SK-N-SH (cell line): Measurements from ENCODE around the gene PROP1. TPM values are rescaled to one million over a fixed set of nuclear protein-coding genes. Genes with fewer than 3 reads are reported as not detected.
A peak's percentile ranks its signal among the peaks of the same experiment; 100 is the strongest.
"Not testable (repeated sequence)": the region's sequence is repeated elsewhere in the genome, so short reads cannot be mapped to it uniquely, and the experiment has no call there.

Experiments
- CTCF ChIA-PET: fragments of 300-600, 350-600 bp; formaldehyde crosslinking; extraction: SDS; loops from one replicate; lab custom pipeline; 2021; lab: Yijun Ruan, JAX
- POLR2A ChIA-PET: fragments of 350-600 bp; sonication (Branson Sonifier 250); formaldehyde crosslinking; extraction: SDS; loops from one replicate; lab custom pipeline; 2020; ENCODE audit warnings: antibody characterized with exemption, inconsistent platforms; lab: Yijun Ruan, JAX
- DNase-seq: peaks from one replicate; pipeline ENCODE4 v3.0.0; 2012
- H2AFZ ChIP-seq: fragments of 200-600 bp; sonication (generic); 2 replicates; pipeline ENCODE4 v1.8.1; 2016; ENCODE audit warnings: antibody characterized with exemption, mild to moderate bottlenecking, low read depth
- H3F3A ChIP-seq: fragments of 200-600 bp; sonication (generic); replicated peaks from 2 replicates; pipeline ENCODE3; 2016; ENCODE audit warnings: antibody characterized with exemption, mild to moderate bottlenecking; ENCODE audit not compliant: insufficient read depth
- H3K27ac ChIP-seq, 2 experiments: fragments of 200-500 bp in 1 of 2; fragments of 200-600 bp in 1 of 2; sonication (Bioruptor generic) in 1 of 2; sonication (generic), shearing (Covaris generic) in 1 of 2; 2 replicates each; pipeline versions ENCODE4 v1.5.1 to v1.6.1; 2014 to 2016; ENCODE audit warnings: low read depth in 2 of 2, inconsistent platforms in 1 of 2, low read length in 1 of 2, mild to moderate bottlenecking in 1 of 2, mixed read lengths in 1 of 2
- H3K27me3 ChIP-seq: fragments of 200-600 bp; sonication (generic), shearing (Covaris generic); 2 replicates; pipeline ENCODE4 v1.6.1; 2016; ENCODE audit warnings: mixed run types; ENCODE audit not compliant: insufficient read depth
- H3K36me3 ChIP-seq, 2 experiments: fragments of 200-500 bp in 1 of 2; fragments of 200-600 bp in 1 of 2; sonication (Bioruptor generic) in 1 of 2; sonication (generic) in 1 of 2; replicated peaks in 1 of 2; 2 replicates each; pipeline versions ENCODE3 to v1.5.1; 2014 to 2016; ENCODE audit warnings: low read length in 1 of 2, mild to moderate bottlenecking in 1 of 2; ENCODE audit not compliant: insufficient read depth in 2 of 2, control insufficient read depth in 1 of 2
- H3K4me1 ChIP-seq, 2 experiments: fragments of 200-500 bp in 1 of 2; fragments of 200-600 bp in 1 of 2; sonication (Bioruptor generic) in 1 of 2; sonication (generic), shearing (Covaris generic) in 1 of 2; 2 replicates each; pipeline versions ENCODE4 v1.5.1 to v1.6.1; 2014 to 2016; ENCODE audit warnings: low read depth in 1 of 2, low read length in 1 of 2, mixed run types in 1 of 2; ENCODE audit not compliant: insufficient read depth in 2 of 2, control insufficient read depth in 1 of 2
- H3K4me2 ChIP-seq: fragments of 200-600 bp; sonication (generic), shearing (Covaris generic); 2 replicates; pipeline ENCODE4 v1.6.1; 2017; ENCODE audit warnings: mixed run types
- H3K4me3 ChIP-seq, 2 experiments: fragments of 200-500 bp in 1 of 2; fragments of 200-600 bp in 1 of 2; sonication (Bioruptor generic) in 1 of 2; sonication (generic), shearing (Covaris generic) in 1 of 2; 2 replicates each; pipeline versions ENCODE4 v1.5.1 to v1.8.1; 2014 to 2016; ENCODE audit warnings: low read depth in 2 of 2, inconsistent platforms in 1 of 2, low read length in 1 of 2, mild to moderate bottlenecking in 1 of 2, mixed read lengths in 1 of 2, moderate library complexity in 1 of 2
- H3K79me2 ChIP-seq: fragments of 200-600 bp; sonication (generic); 2 replicates; pipeline ENCODE4 v1.8.1; 2017; ENCODE audit warnings: mild to moderate bottlenecking; ENCODE audit not compliant: insufficient read depth
- H3K9ac ChIP-seq: fragments of 200-600 bp; sonication (generic); 2 replicates; pipeline ENCODE4 v1.6.1; 2017; ENCODE audit warnings: mixed run types
- H3K9me2 ChIP-seq: fragments of 200-600 bp; sonication (generic); 2 replicates; pipeline ENCODE4 v1.6.1; 2017; ENCODE audit warnings: mixed run types
- H3K9me3 ChIP-seq: fragments of 200-600 bp; sonication (generic); 2 replicates; pipeline ENCODE4 v1.6.1; 2017; ENCODE audit warnings: mixed run types, mild to moderate bottlenecking, moderate library complexity
- H4K20me1 ChIP-seq: fragments of 200-600 bp; sonication (generic); 2 replicates; pipeline ENCODE4 v1.6.1; 2017; ENCODE audit warnings: mild to moderate bottlenecking, mixed run types; ENCODE audit not compliant: insufficient read depth
- FOSL2 ChIP-seq: IDR thresholded peaks from 2 replicates; pipeline ENCODE4 v1.4.0; 2012; ENCODE audit warnings: low read depth, mild to moderate bottlenecking, moderate library complexity, borderline replicate concordance
- SIN3A ChIP-seq: IDR thresholded peaks from 2 replicates; pipeline ENCODE4 v1.6.1; 2012; ENCODE audit warnings: low read depth, mild to moderate bottlenecking, low read length, moderate library complexity, borderline replicate concordance
- TEAD4 ChIP-seq: IDR thresholded peaks from 2 replicates; pipeline ENCODE4 v1.4.0; 2012; ENCODE audit warnings: mild to moderate bottlenecking, borderline replicate concordance; ENCODE audit not compliant: insufficient read depth
- WGBS: methylation state at CpG from one replicate; pipeline ENCODE4 v1.1.6; 2017; ENCODE audit warnings: low lambda C conversion rate; 5-methylcytosine and 5-hydroxymethylcytosine counted together
- polyA plus RNA-seq, 3 experiments: library from polyadenylated mRNA; depleted of rRNA; stranded (reverse); fragments of >200 nt; gene quantifications; 2 replicates each; pipeline ENCODE4 v1.2.3, GENCODE V29; 2012

The PROP1 gene
- not detected in 2 replicates for polyA plus RNA-seq (2012; rRNA removed)
- not detected in 2 replicates for polyA plus RNA-seq (2012; cell fraction: cytosol; rRNA removed)
- polyA plus RNA-seq (2012; cell fraction: nucleus; rRNA removed): not detected in 2 replicates

DNA sequence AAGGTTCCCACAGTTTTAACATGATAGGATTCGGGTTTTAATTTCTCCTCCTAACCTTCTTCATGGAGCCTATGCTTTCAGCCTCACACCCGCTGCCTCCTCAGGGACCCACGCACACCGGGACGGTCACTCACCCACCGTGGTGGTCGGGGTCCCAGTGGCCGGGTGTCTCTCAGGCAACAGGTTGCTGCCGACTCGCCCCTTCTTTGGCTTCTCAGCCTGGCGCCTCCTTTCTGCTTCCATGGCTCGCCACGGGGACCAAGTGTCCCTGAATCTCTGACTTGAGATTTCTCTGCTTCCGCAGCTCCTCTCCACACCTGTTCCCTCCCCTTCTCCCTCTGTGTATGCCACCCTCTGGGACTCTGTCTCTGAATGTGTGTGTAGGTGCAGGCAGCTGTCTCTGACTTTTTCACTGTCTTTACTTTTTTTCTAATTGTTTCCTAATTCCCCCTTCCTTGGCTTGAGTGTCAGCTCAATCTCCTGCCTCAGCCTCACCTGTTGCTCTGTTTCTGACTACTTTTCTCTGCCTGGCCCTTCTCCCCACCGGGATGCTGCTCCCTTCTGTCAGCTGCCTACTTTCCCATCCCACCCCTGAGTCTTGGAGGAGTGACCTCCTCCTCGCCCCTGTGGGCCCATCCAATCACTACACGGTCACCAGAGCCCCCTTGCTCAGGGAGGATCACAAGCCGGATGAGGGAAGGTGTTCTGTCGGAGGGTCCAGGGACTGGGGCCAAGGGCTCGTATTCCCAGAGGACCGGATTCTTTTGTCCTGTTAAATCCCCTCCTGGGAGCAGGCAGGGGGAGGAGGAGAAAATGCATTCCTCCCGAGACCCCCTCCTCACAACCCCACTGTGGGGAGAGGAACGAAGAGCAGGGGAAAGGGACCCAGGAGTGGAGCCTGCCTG lies at the start of gene PROP1:
Gene PROP1, minus strand, starts transcription at position 552 of the 905 bp plus-strand sequence. Its CDS starts 309 bp downstream, at position 243.
- TF ChIP-seq SIN3A (no peak), FOSL2 (no peak), TEAD4 (no peak)
- no peaks in the 10 kb centered on the region for H3K9me2 ChIP-seq
- H3K27ac ChIP-seq: no peak within 1 kb of the TSS
- H3K36me3 ChIP-seq: no peaks in the 10 kb centered on the region
- ChIA-PET CTCF (no interaction called here), POLR2A (no interaction called here)
- H3K4me3 ChIP-seq: no peak within 1 kb of the TSS
- no peaks in the 10 kb centered on the region for H3K9me3 ChIP-seq
- peaks cover 24% of the 10 kb centered on the region for H3K27me3 ChIP-seq
- WGBS: 17% methylated on average over 23 of the region's 23 CpGs
- H2AFZ ChIP-seq: no peak within 1 kb of the TSS
- no peak within 1 kb of the TSS for H3K4me2 ChIP-seq
- no peak within 1 kb of the TSS for H3K9ac ChIP-seq
- no peaks in the 10 kb centered on the region for H3F3A ChIP-seq
- no peaks in the 10 kb centered on the region for H3K4me1 ChIP-seq
- H4K20me1 ChIP-seq: no peaks in the 10 kb centered on the region
- DNase-seq: peak; percentile 14
- no peaks in the 10 kb centered on the region for H3K79me2 ChIP-seq

DNA sequence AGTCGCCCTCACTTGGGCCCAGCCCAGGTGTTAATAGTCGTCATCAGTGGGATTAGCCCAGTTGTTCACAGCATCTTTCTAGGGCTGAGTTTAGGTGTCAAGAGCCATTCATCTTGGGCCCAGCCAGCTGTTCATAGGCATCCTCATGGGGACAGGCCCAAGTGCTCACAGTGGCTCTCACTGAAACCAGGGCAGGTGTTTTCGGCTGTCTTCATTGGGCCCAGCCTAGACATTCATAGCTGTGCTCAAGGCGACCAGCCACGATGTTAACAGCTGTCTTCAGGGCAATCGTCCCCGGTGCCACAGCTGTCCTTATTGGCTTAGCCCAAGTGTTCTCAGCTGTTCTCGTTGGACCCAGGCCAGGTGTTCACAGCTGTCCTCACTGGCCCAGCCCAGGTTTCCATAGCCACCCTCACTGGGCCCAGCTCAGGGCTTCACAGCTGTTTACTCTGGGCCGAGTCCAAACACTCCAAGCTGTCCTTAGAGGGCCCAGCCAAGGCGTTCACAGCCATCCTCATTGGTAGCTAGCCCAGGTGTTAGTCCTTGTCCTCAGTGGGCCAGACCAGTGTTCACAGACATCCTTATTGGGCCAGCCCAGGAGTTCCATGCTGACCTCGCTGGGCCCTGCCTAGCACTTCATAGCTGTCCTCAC lies 23.5 kb upstream of the PROP1 start:
- 80% methylated on average over 1 of the region's 11 CpGs for WGBS
- DNase-seq, H3K4me1 ChIP-seq, H3K4me2 ChIP-seq, H2AFZ ChIP-seq, H3K9me2 ChIP-seq, H3K36me3 ChIP-seq, H3K9ac ChIP-seq, H4K20me1 ChIP-seq, H3K27ac ChIP-seq, POLR2A ChIA-PET, H3F3A ChIP-seq, CTCF ChIA-PET, H3K4me3 ChIP-seq, H3K27me3 ChIP-seq, H3K79me2 ChIP-seq, H3K9me3 ChIP-seq: not testable (repeated sequence)

DNA sequence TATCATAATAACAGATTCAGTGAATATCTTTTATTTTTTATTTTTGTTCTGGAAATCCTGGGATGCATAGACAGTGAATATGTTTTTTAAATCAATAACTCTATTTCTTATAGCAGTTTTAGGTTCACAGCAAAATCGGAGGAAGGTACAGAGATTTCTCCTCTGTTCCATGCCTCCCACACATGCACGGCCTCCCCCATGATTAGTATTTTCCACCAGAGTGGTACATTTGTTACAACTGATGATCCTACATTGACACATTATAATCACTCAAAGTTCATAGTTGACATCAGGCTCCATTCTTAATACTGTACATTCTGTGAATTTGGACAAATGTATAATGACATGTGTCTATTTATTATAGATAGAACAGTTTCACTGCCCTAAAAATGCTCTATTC lies 16.7 kb upstream of the PROP1 start:
- H3K9ac ChIP-seq, H3K27ac ChIP-seq, H3K4me3 ChIP-seq, H4K20me1 ChIP-seq, H3F3A ChIP-seq, POLR2A ChIA-PET, CTCF ChIA-PET, H3K79me2 ChIP-seq, H3K9me3 ChIP-seq, H3K27me3 ChIP-seq, H3K9me2 ChIP-seq, H2AFZ ChIP-seq, H3K4me1 ChIP-seq, H3K36me3 ChIP-seq, H3K4me2 ChIP-seq, DNase-seq: not testable (repeated sequence)
- 24% methylated on average over 2 of the region's 2 CpGs for WGBS

DNA sequence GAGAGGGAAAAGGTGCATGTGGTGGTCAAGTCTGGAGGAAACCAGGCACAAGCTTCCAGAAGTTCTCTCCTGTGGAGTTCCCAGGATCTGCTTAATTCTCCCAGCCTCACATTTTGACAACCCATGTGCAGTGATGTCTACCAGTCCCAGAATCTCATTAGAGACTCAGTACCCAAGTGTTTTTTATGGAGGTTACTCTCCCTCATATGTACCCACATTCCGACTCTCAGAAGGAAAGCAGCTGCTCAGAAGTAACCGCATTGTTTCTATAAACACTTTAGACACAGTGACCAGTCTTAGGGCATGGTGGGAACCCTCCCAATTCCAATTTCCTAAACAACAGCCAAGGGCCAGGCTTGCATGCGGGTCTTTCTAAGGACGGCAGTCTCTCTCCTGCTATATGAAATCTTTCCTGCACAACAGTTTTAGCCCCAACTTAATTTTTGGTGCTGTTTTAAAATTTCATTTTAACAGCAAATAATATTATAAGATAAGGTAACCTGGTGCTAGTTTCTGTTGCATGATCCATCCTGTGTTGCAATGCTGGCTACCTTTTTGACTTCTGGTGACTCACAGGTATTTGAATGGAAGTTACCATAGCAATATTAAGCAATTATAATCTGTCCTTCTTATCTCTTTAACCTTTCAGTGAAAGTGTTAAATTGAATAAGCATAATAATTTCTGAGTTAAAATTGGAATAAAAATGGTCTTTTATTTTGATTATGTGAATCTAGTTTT lies 15.9 kb upstream of the PROP1 start:
- H3K4me3 ChIP-seq, CTCF ChIA-PET, H3K36me3 ChIP-seq, H3F3A ChIP-seq, H3K27me3 ChIP-seq, H3K79me2 ChIP-seq, H4K20me1 ChIP-seq, H3K4me1 ChIP-seq, DNase-seq, H2AFZ ChIP-seq, H3K4me2 ChIP-seq, H3K27ac ChIP-seq, H3K9ac ChIP-seq, POLR2A ChIA-PET, H3K9me2 ChIP-seq, H3K9me3 ChIP-seq: not testable (repeated sequence)
- 32% methylated on average over 4 of the region's 4 CpGs for WGBS

DNA sequence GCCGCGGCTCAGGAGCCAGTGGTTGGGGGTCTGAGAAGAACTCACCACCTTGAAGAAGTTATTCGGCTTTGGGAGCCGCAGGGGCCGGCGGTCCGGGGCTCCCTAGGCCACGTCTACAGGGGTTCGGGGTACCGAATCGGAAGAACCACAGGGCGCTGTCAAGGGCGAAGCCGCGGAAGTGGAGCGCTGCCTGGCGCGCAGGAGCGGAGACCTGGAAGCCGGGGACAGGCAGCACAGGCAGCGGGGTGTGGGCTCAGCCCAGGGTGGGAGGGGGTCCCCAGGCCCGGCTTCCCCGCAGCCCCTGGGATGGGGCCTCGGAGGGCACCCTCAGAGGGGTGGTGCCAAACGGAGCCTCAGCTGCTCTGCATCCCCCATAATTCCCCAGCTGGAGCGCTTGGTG lies 11.2 kb upstream of the PROP1 start:
- H3K4me1 ChIP-seq, DNase-seq, CTCF ChIA-PET, H3K9me3 ChIP-seq, H3K9me2 ChIP-seq, H3K79me2 ChIP-seq, H3K4me3 ChIP-seq, H4K20me1 ChIP-seq, H3K4me2 ChIP-seq, H2AFZ ChIP-seq, H3F3A ChIP-seq, H3K27me3 ChIP-seq, H3K27ac ChIP-seq, POLR2A ChIA-PET, H3K9ac ChIP-seq, H3K36me3 ChIP-seq: not testable (repeated sequence)
- WGBS: 62% methylated on average over 10 of the region's 26 CpGs
